NCI-H146 treated with DMSO at 0.1 percent for 48 hours (cell line): ENCODE measurements around the gene MRPS25.

Experiments used
- DNase-seq: peaks from one replicate; lab custom pipeline; 2025; ENCODE audit not compliant: unreplicated experiment; lab: John Stamatoyannopoulos, UW

MRPS25 gene

GRCh38 chr3:15064835-15065549 lies at the start of gene MRPS25:
TSS of gene MRPS25 (minus strand) at chr3:15065315. CDS start at chr3:15065194, 121 bp downstream.
- DNase-seq: peak; percentile 42

GRCh38 chr3:15113884-15114283 lies 48.8 kb upstream of the MRPS25 start:
- DNase-seq: no peak

- peak; percentile 89 for DNase-seq
These were observed 48.4 kb upstream of the MRPS25 start for GRCh38 chr3:15113471-15113870.

GRCh38 chr3:15112011-15112410 lies 46.9 kb upstream of the MRPS25 start:
- no peak for DNase-seq

- no peak for DNase-seq
These were observed 45.1 kb upstream of the MRPS25 start for GRCh38 chr3:15110206-15110605.

- DNase-seq: no peak
These were observed 43.8 kb upstream of the MRPS25 start for GRCh38 chr3:15108869-15109268.

GRCh38 chr3:15108082-15108545 lies 43.0 kb upstream of the MRPS25 start:
- DNase-seq: peak; percentile 7

- no peak for DNase-seq
These were observed 42.2 kb upstream of the MRPS25 start for GRCh38 chr3:15107075-15107947.

- DNase-seq: no peak
These were observed 37.7 kb upstream of the MRPS25 start for GRCh38 chr3:15102836-15103235.

- DNase-seq: no peak
These were observed 37.1 kb upstream of the MRPS25 start for GRCh38 chr3:15102256-15102655.

GRCh38 chr3:15099364-15100098 lies 34.4 kb upstream of the MRPS25 start:
- DNase-seq: no peak

- peak; percentile 72 for DNase-seq
These were observed 33.6 kb upstream of the MRPS25 start, which contains the start of gene RBSN for GRCh38 chr3:15098503-15099363. TSS of gene RBSN (minus strand) at chr3:15099148. CDS start at chr3:15096120, 3,028 bp downstream.

GRCh38 chr3:15097891-15098290 lies 32.8 kb upstream of the MRPS25 start:
- no peak for DNase-seq

GRCh38 chr3:15096046-15096445 lies 30.9 kb upstream of the MRPS25 start:
- DNase-seq: no peak

GRCh38 chr3:15094187-15094875 lies 29.2 kb upstream of the MRPS25 start:
- DNase-seq: no peak

- DNase-seq: no peak
These were observed 27.6 kb upstream of the MRPS25 start for GRCh38 chr3:15092686-15093085.

GRCh38 chr3:15091575-15091974 lies 26.5 kb upstream of the MRPS25 start:
- DNase-seq: no peak

- DNase-seq: no peak
These were observed 24.1 kb upstream of the MRPS25 start for GRCh38 chr3:15089201-15089600.

- DNase-seq: no peak
These were observed 21.6 kb upstream of the MRPS25 start for GRCh38 chr3:15086699-15087098.

- DNase-seq: no peak
These were observed 21.1 kb upstream of the MRPS25 start for GRCh38 chr3:15086263-15086662.
